ENCODE measurements around the gene DNASE1L2.

DNASE1L2 gene

DNA sequence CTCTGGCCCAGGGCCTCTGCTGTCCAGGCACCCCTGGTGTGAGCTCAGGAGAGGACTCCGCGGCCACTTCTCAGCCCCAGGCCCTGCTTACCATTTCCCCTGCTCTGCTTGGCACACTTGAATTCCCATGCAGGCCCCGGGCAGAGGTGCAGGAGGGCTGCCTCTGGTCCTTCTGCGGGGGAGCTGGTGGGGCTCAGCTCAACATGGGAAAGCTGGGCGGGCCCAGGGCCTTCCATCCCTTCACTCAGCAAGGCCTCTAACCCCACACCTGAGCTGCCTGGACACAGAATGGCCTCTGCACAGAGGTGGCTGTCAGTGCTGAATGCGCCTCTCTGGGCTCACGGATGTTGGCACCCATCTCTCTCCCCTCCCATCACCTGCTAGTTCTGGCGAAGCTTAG is 44.2 kb downstream of the DNASE1L2 start:
- Histone ChIP-seq H3K4me3 (no peak overlapping the region), H3K27ac (no peak overlapping the region)

DNA sequence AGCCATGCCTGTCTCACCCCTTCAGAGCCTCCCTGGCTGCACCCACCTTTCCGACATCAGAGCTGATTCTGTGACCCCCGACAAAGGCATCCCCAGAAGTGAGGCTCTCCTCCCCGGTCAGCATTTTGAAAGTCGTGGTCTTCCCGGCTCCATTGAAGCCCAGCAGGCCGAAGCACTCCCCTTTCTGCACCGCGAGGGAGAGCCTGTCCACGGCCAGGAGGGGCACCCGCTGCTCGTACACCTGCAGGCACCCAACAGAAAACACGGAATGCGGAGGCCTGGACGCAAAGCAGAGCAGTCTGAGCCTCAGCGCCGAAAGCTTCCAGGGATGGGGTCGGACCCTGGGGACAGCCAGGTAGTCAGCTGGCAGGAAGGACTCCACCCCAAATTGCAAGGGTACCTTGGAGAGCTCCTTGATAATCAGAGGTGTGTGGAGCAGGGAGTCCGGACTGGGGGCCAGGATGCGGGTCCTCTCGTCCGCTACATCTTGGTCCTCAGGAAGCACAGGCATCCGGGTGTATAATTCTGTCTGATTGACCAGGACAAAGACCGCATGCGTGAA is 44.8 kb downstream of the DNASE1L2 start:
- no peak overlapping the region for H3K27ac ChIP-seq
- H3K4me3 ChIP-seq, result no peak overlapping the region

DNA sequence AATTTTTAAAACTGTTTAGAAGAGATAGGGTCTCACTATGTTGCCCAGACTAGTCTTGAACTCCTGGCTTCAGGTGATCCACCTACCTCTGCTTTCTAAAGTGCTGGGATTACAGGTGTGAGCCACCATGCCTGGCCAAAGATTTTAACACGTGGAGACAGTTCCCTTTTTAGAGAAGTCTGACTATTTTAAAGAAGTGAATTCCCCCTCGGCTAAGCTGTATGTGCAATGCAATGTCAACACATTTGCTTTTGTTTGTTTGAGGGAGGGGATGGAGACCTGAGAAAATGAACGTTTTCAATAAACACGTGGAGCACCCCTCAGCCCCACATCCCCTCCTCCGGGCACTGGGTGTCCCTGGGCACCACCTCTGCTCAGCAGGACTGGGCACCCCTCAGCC is 46.0 kb downstream of the DNASE1L2 start:
- no peak overlapping the region for H3K27ac ChIP-seq
- no peak overlapping the region for H3K4me3 ChIP-seq

DNA sequence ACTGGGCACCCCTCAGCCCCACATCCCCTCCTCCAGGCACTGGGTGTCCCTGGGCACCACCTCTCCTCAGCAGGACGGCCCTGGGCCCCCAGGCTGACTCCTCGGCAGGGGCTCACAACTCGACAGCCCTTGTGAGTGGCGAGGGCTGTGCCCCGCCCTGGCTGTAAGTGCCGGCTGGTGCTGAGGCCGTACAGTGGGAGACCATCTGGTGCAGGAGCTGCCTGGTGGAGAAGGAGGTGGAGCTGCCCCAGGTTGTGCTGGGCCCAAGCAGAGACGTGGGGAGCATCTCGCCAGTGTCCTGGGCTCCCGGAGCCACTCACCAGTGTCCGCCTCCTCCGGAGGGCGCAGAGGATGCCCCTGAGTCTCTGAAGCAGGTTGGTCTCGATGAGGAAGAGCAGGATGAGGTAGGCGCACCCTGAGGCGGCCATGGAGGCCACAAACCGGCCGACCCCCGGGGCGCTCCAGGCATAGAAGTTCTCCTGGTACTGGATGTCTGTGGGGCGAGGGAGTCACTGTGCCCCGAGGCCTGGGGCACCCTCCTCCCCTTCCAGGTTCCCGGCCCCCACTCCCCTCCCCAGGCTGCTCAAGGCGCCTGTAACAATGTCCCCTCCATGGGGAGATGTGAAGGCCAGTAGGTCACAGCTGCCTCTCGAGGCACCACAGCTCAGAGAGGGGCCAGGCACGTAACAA is 46.8 kb downstream of the DNASE1L2 start:
- Histone ChIP-seq H3K27ac (no peak overlapping the region), H3K4me3 (no peak overlapping the region)

DNA sequence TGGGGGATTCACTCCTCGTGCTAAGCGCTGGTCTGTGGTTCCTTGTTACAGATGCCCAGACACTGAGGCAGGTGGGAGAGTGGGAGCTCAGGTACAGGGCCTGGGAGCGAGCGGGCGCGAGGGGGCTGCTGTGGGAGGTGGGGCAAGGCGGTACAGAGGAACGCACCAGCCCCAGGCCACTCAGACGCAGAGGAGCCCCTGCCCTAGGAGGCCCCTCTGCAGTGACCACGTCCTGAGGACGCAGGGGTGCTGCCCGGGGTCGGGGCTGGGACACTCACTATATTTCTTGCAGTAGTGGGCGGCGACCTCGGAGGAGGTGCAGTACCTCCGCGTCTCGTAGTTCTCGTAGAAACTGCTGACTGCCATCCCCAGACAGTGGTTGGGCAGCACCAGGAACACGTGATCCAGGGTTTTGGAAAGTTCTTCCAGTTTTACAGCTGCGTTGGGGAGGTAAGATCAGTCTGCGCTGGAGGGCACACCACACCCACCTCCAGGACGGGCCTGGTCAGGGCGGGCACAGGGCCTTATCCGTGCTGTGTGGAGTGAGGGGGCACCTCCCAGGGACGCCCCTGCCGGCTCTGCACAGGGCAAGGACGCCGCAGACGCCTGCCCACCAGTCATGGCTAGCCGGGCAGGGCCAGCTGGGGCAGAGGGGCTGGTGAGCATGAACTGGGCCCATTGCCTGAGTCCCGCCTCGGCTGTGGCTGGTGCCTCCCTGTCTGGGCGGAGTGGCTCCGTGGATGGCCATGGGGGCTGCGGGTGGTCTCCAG is 47.9 kb downstream of the DNASE1L2 start:
- H3K27ac ChIP-seq, result no peak overlapping the region
- H3K4me3 ChIP-seq, result no peak overlapping the region

DNA sequence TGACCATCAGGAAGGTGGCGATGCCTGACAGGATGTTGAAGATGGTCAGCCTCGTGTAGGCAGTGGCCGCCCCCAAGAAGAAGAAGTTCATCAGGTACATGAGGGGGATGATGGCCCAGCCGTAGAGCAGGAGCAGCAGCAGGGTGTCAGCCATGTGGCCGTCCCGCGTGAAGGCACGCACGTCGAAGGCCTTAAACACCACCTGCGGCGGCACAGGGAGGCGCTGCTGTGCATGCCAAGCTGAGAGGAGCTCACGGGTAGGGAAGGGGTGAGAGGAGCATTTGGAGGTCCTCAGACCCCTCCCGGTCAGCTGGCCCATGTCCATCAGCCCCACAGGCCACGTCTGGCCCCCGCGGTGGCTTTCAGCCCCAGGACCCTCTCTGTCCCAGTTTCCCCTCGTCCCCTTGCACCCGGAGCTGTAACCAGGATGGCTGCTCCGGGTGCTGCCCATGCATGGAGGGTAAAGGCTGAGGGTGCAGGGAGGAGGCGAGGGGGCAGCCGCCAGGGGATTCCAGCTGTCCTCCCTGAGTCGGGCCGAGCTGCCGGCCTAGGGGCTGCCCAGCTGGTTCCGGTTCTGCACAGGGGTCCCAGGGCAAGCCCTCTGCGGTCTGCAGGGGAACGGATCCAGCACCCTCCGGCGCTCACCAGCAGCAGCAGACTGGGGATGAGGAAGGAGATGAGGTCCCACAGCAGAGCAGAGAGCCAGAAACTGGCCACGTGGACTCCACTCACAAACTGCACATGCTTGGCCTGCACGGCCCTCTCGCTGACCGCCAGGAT is 48.7 kb downstream of the DNASE1L2 start:
- H3K27ac ChIP-seq, result no peak overlapping the region
- H3K4me3 ChIP-seq, result no peak overlapping the region

DNA sequence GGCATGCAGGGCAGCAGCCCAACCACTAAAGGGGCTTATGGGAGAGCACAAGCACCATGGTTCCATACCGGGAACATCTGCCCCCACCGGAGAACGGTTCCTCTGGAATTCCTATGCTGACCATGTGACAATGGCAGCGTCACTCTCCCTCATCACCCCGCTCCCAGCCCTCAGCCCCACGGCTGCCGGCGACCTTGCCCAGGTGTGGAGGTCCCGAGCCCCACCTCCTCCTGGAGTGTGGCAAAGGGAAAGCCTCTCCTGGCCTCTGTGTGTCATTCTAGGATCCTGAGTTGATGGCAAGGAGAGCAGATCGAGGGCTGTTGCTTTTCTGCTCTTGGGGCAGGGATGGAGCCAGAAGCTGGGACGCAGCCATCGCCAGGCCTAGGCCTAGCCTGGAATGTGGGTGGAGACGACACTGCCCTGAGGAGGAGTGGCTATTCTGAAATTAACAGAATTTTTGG is 49.5 kb downstream of the DNASE1L2 start:
- Histone ChIP-seq H3K4me3 (no peak overlapping the region), H3K27ac (no peak overlapping the region)

DNA sequence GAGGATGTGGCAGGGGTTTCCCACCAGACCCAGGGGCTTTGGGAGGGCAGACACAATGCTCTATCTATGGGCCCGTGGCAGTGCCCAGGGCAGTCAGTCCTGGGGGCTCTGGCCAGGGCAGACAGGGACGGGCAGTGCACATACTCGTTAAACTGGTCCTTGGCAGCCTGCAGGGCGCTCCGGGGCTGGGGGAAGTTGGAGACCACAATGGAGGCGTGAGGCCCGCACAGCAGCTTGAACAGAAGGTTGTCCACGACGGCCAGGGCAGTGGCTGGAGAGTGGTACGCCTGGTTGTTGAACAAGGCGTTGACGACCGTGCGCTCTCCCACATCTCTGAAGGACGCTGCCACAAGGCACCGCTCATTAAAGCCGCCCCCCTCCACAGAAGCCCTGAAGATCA is 50.3 kb downstream of the DNASE1L2 start:
- Histone ChIP-seq H3K27ac (no peak overlapping the region), H3K4me3 (no peak overlapping the region)

DNA sequence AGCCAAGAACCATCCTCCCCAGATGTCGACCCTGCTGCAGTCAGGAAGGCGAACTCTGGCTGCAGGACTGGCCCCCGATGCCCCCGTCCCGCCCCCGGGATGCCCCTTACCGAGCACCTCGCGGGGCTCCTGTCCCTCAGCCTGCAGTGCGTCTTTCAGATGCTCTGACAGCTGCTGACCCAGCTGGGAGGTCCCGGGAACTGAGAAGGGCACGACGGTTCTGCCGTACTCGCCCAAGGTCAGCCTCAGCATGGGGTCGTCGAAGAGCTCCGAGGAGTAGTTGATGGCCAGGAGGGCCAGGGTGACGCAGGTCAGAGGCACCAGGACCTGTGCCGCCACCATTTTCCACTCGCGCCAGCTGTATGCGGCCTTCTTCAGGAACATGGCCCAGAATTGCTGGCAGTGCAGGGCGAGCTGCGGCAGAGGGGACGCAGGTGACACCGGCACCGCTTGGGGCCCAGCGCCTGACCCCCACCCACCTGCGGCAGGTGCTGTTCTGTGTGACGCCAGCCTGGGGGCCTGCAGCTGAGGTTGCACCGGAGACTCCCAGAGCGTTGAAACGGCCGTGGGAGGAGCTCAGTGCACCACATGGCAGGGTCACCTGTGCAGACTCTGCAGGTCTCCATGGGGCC is 51.8 kb downstream of the DNASE1L2 start:
- H3K27ac ChIP-seq, result no peak overlapping the region
- H3K4me3 ChIP-seq, result no peak overlapping the region
